HG03575 (cell line): ENCODE measurements around the gene LAIR1.
"Not testable (repeated sequence)": the region's sequence is repeated elsewhere in the genome, so short reads cannot be mapped to it uniquely, and the experiment has no call there.

Source experiments
- ATAC-seq: cut with Tn5 transposase; IDR thresholded peaks from one replicate; pipeline ENCODE4 v1.9.1; 2021; ENCODE audit not compliant: unreplicated experiment, insufficient number of reproducible peaks, low FRiP score; ENCODE audit errors: extremely low read depth

LAIR1 gene

GRCh38 chr19:54380897-54381296 is 16.2 kb upstream of the LAIR1 start:
- ATAC-seq = no peak

- no peak for ATAC-seq
These were observed 14.5 kb upstream of the LAIR1 start for GRCh38 chr19:54379187-54379678.

DNA sequence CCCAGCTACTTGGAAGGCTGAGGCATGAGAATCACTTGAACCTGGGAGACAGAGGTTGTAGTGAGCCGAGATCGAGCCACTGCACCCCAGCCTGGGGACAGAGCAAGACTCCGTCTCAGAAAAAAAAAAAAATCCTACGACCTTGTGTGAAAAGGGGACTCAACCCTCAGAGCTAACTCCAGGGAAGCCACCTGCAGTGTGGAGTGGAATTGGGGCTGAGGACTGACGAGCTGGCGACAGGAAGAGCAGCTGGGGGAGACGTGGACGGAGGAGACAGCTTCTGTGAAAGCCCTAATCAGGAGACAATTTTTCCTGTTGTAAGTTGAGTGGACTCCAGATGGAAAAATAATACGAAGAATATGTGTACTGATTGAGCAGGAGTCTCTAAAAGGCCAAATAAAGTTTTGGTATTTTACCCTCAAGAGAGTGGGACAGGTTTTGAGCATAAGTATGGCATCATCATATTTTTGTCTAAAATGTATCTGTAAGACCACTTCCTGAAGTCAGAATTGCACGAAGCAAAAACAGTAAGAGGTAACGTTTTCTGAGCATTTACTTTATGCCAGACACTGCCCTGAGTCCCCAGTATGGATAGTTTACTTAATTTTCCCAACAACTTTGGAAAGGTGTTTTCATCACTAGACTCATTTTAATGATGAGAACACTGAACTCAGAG is 12.0 kb upstream of the LAIR1 start:
- ATAC-seq = no peak

- ATAC-seq = not testable (repeated sequence)
These were observed 10.6 kb upstream of the LAIR1 start for GRCh38 chr19:54375181-54375938.

- ATAC-seq = no peak
These were observed 9.3 kb upstream of the LAIR1 start for GRCh38 chr19:54373781-54374631.

DNA sequence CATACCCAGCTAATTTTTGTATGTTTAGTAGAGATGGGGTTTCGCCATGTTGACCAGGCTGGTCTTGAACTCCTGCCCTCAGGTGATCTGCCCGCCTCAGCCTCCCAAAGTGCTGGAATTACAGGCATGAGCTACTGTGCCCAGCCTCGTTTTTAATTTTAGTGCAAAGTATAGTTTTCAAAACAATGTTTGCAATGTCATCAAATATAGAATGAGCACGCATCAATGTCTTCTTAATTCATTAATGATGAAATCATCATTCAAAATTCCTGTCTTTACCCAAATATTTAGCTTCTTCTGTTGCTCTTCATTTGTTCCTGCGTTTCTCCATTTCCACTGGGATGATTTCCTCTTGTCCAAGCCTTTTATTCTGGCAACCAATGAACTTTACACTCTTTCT is 6.7 kb upstream of the LAIR1 start:
- not testable (repeated sequence) for ATAC-seq

- ATAC-seq = not testable (repeated sequence)
These were observed 5.7 kb upstream of the LAIR1 start for GRCh38 chr19:54370434-54370796.

DNA sequence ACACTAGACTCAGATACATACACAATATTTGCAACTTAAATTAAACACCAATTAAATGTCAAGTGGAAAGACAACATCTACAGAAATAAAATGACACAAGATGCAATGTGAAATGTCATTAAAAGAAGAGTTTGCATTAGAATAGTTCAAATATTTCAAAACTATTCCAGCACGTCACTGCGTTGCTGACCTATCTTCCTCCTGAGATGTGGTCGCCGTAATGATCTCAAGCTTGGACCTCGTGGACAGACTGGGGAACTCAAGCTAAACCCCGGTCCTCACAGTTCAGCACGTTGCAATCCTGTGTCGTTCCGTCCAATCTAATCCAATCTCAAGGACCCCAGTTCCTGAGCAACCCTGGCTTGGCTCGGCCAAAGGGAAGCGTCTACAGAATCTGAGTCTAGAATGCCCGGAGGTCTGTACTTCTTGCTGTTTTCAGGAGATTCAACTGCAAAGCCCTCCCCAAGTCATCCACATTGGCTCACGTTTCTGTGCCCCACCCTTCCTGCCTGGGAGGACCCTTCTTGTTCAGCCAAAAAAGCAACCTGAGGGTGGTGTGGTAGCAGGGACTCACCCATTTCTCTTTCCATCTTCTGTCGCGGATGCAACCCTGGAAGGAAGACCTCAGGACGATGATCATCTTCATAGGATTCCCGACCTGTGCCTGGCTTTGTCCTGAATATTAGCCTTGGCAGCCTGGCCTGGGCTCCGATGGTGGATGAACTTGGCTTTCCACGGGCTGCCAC is 5.1 kb upstream of the LAIR1 start:
- not testable (repeated sequence) for ATAC-seq

GRCh38 chr19:54369082-54369687 is 4.5 kb upstream of the LAIR1 start:
- no peak for ATAC-seq

GRCh38 chr19:54366811-54367210 is 2.1 kb upstream of the LAIR1 start:
- ATAC-seq = no peak

DNA sequence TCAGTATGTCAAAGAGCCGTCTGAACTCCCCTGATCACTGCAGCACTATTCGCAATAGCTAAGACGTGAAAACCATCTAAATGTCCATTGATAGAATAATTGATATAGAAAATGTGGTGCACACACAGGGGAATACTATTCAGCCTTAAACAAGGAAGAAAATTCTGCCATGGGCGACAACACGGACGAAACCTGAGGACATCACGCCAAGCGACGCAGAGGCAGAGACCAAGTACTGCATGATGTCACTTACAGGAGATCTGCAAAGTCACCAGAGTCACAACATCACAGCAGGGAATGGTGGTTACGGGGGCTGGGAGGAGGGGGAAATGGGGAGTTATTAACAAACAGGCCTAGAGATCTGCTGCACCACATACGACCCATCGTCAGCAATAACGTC is 1.1 kb upstream of the LAIR1 start:
- ATAC-seq = not testable (repeated sequence)

DNA sequence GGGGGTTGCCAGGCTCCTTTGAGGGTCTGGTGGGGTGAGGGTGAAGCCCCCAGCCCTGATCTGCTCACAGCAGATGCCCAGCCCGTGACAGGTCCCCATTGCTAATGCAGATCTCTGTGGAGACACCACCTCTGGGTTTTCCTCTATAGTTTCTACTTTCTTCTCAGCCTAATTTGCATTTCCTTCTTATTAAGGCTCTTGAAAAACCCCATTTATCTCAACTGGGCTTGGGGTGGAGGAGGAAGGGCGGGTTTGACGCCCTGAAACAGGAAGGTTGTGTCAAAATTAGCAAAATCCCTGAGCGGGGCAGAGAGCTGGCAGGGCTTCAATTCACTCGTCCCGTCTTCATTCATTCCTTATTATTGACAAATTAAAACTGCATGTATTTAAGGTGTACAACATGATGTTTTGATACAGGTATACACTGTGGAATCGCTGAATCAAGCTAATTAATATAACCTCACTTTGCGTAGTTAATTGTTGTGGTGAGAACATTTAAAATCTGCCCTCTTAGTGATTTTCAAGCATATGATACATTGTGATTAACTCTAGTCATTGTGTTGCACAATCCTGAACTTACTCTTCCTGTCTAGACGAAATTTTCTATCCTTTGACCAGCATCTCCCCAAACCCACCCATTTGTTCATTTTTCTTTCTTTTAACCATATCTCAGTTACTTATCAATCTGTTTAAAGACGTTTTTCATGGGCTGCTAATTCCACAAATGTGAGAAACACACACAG is 2.9 kb downstream of the LAIR1 start:
- ATAC-seq = not testable (repeated sequence)

GRCh38 chr19:54359149-54359820 is 5.4 kb downstream of the LAIR1 start:
- ATAC-seq = not testable (repeated sequence)

GRCh38 chr19:54357381-54357780 is 7.3 kb downstream of the LAIR1 start:
- ATAC-seq = no peak

GRCh38 chr19:54356444-54357056 is 8.2 kb downstream of the LAIR1 start:
- no peak for ATAC-seq

DNA sequence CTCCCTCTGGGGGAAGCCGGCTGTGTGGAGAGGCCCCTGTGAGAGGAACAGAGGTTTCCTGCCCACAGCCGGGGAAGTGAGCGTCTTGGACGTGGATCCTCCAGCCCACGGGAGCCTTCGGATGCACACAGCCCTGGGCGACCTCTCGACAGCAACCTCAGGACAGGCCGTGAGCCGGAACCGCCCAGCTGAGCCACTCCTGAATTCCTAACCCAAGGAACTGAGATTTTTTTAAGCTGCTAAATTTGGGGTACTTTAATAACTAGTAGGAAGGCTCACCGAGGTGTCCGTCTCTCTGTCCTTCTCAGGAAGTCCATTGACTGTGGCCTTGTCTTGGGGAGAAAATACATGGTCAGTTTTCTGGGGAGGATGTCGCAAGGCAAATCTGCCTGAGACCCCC is 9.1 kb downstream of the LAIR1 start:
- no peak for ATAC-seq

- no peak for ATAC-seq
These were observed 10.0 kb downstream of the LAIR1 start for GRCh38 chr19:54354761-54355160.
